ENCODE data around the gene TRIM43B. TPM values are rescaled to one million over a fixed set of nuclear protein-coding genes. Genes with fewer than 3 reads are reported as not detected.
"Not testable (repeated sequence)": the region's sequence is repeated elsewhere in the genome, so short reads cannot be mapped to it uniquely, and the experiment has no call there.

Gene TRIM43B
- under 1 TPM in 2 of 4 donors, not detected in 2; 0.44 to 0.57 TPM for polyA plus RNA-seq (ENCODE audit: insufficient read length in 4 of 4)

DNA sequence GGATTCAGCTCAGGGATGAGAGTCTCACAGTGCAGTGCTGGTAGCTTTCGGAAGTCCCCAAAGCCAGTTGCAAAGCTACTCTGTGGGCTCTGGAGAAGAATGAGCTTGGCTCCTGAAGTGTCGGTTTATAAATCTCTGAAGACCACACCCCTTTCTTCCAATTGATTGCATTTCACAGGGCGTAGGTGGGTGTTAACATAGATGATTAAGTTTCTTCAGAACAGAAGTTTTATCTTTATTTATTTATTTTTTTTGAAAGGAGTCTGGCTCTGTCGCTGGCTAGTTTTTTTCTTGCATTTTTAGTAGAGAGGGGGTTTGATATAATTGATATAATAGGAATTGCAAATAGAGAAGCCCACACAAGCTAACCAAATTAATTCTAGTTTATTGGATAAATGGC, at the start of gene TRIM43B:
Gene TRIM43B, minus strand, starts transcription at position 101 of the 400 bp plus-strand sequence. CDS start 2,040 bp downstream, outside the sequence.
- DNase-seq (ENCODE audit: low read depth in 4 of 4, low spot score in 3 of 4), result not testable (repeated sequence)

DNA sequence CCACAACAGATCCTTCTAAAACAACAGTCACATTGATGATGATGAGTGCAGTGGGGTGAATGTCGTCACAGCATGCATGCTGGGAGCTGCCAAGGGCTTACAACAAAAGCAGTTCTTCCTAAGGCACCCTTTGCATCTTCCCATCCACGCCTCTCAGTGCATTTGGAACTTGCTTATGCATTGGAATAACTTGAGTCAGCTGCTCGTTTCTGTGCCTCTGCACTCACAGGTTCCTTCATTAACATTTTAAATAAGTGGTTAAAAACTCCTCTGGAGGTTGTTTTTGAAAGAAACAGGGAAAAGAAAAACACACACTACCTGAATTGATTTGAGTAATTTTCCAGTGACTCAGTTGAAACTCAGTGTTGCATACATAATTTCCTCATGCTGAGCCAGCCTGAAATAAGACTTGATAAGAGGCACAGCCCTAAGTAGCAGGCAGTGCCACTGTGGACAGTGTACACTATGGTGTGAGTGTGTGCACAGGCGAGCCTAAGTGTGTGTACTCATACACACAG, 46.8 kb upstream of the TRIM43B start:
- DNase-seq (ENCODE audit: low read depth in 4 of 4, low spot score in 3 of 4), result no peak

DNA sequence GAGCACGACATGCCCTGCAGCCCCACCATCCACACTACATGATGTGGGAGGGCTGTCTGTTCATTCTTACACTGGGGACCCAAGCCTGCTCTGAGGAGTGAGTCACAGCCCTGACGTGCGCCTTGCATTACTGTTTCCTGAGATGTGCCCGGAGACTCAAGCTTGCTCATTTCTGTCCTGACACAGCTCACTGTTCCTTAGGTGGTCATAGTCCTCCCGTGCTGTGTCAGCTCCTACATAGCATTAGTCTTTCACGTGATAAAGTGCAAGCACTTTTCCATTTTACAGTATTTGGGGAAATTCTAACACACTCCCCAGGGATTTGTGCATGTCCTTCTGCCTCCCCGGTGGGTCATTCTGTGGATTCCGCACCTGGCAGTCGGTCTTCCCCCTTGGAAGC, 46.2 kb upstream of the TRIM43B start:
- DNase-seq (ENCODE audit: low read depth in 4 of 4, low spot score in 3 of 4), result no peak

DNA sequence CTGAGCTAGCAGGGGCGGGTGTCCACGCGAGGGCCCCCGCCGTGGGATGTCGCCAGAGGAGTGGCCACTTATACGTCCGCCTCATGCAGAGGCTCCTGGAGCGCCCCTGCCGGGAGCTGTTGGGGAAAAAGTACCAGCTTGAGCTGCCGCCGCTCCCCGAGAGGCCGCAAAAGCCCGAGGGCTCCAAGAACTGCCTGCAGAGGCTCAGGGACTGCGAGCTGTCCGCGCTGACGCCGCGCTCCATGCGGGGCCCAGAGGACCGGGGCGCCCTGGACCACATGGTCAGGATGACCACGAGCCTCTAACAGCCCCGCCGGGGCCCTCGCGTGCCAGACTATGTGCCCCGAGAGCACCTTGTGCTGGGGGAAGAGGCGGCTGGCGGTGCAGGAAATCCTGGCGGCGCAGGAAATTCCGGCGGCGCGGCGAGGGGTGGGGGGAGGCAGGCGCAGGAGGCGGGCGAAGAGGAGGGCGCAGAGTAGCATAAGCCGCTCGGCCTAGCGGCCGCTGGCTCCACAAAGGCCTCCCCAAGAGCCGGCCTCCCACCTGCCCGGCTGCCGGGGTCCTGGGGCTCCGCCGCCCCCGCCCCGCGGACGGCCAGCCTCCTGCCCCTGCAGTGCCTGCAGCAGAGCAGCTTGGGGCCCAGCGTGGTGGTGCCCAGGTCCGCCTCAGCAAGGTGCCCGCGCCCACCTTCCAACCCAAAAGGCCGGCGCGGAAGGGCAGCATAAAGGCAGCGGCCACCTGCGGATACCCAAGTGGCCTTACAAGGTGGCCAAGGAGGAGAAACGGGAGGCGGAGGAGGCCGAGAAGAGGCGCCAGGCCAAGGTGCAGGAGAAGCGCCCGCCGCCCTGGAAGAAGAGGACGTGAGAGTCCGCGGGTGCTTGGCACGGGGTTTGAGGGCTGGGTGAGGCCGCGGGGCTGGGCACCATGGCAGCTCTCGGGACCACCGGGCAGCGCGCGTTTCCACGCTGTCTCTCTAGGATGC, 42.1 kb upstream of the TRIM43B start:
- peak; percentile 53 to 70 (median 66) for DNase-seq (ENCODE audit: low read depth in 4 of 4, low spot score in 3 of 4)

DNA sequence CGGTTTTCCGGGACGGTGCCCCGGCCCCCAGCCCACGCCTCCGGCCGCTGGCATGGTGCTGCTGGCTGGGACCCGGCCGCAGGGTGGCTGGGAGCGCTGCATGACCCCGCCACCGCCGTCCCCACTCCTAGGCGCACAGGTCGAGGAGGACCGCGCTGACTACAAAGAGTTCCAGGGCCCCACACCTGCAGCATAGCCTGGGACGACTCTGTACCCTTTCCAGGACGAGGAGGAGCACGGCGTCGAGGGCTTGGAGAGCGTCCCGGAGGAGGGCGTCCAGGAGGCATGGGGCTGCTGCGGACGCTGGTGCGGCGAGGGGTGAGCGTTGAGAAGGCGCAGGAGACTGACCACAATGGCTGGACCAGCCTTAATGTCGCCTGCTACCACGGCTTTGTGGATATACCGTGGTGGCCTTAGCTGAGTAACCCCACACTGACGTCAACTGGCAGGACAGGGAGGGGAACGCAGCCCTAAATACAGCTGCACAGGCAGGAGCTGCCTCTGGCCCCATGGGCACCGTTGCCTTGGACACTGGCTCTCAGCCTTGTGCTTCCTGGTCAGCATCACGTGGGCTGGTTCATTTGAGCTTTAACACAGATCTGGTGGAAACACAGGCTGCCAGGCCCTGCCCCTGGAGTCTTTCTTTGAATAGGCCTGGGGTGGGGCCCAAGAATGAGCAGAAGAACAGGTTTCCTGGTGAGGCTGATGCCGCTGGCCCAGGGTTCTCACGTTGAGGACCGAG, 40.9 kb upstream of the TRIM43B start:
- peak in 1 of 4 donors; percentile 7 for DNase-seq (ENCODE audit: low read depth in 4 of 4, low spot score in 3 of 4)

DNA sequence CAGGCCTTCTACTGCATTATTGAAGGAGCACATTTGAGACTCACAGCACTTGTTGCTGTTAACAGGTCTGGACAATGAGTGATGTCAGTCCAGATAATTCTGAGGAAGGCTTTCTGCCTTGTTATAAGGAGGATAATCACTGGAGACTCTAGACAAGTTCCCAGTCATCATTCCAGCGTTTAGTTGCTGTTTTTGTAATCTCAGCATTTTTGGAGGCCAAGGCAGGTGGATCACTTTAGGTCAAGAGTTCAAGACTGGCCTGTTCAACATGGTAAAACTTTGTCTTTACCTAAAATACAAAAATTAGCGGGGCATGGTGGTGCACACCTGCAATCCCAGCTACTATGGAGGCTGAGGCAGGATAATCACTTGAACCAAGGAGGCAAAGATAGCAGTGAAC, 39.6 kb upstream of the TRIM43B start:
- no peak for DNase-seq (ENCODE audit: low read depth in 4 of 4, low spot score in 3 of 4)

DNA sequence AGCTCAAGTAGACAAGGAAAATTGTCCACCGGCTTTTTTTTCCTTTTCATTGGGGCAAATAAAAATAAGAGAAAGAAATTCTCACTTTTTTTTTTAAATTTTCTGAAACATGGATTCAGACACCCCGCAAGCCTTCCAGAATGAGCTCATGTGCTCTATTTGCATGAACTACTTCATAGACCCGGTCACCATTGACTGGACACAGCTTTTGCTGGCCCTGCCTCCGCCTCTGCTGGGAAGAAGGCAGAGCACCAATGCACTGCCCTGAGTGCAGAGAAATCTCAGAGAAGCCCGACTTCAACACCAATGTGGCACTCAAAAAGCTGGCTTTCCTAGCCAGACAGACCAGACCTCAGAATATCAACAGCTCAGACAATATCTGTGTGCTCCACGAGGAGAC, 30.2 kb upstream of the TRIM43B start:
- no peak for DNase-seq (ENCODE audit: low read depth in 4 of 4, low spot score in 3 of 4)

DNA sequence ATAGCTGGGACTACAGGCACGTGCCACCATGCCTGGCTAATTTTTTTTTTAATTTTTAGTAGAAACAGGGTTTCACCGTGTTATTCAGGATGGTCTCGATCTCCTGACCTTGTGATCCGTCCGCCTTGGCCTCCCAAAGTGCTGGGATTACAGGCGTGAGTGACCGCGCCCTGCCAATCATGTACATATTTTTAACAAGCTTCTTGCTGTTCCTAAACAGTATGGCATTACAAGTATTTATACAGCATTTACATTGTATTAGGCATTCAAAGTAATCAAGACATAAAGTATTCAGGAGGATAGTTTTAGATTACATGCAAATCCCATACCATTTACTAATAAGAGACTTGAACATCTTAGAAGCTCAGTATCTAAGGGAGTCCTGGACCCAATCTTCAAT, 29.7 kb upstream of the TRIM43B start:
- not testable (repeated sequence) for DNase-seq (ENCODE audit: low read depth in 4 of 4, low spot score in 3 of 4)

DNA sequence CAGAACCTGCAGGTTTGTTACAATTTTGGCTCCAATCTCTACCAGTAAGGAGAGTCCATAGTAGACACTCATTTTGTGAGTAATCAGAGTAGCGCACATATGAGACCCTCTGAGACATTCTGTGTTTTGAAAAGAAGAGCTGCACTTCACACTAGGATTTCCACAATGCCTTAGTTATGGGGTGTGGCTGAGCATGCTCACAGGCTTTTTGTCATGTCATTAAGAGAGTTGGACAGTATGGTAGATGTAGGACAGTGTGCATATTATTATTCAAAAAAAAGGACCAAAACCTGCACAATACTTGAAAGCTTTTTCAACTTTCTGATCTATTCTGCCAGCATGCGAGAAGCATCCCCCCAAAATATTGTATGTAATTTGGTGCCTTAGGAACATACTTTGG, 24.9 kb upstream of the TRIM43B start:
- DNase-seq (ENCODE audit: low read depth in 4 of 4, low spot score in 3 of 4), result no peak

DNA sequence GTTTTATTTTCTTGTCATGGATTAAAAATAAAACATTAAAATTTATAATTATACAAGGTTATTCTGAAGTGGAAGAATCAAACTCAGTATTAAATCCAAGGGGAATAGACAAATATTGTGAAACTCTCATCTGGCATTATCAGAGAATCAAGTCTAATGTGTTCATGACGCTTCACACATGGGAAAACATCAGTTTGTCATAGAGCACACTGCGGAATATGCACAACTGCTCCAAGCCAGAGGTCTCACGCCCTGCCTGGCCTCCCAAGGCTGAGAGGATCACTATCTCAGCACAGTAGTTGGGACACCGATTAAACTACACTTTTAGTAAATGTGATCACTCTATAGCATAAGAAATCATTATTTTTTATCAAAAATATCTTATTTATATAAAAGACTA, 20.7 kb upstream of the TRIM43B start:
- DNase-seq (ENCODE audit: low read depth in 4 of 4, low spot score in 3 of 4), result no peak

DNA sequence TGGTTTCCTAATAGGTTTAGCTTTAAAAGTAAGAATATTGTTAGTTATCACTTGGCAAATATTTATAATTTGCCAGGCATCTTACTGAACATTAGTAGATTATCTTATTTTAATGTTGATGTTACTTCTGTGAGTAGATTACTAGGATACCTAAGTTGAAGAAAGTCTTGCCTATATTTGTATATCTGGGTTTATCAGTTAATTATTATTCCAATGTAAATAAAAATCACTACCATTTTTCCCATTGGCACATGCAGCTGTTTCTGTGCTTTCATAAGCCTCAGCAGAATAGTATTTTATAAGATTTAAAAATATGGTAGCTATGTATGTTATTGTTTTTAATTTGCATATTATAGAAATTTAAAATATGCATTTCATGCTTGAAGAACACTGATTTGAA, 16.3 kb upstream of the TRIM43B start:
- DNase-seq (ENCODE audit: low read depth in 4 of 4, low spot score in 3 of 4), result no peak

DNA sequence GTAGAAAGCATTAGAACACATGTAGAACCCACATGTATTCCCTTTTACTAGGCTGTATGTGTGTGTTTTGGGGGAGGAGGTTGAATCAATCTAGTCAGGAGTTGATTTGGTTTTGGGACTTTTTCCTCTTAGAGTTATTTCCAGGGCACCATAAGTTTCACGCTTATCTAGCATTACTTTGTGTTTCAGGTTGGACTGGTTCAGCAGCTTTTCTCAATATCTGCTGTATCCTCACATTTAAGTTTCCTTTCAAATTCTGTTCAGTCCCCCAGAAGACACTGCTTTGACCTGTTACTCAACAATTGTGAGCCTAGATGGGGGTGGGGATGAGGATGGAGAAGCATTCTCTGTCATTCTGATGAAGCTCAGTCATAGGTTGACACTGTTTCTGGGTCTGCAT, 7.5 kb upstream of the TRIM43B start:
- not testable (repeated sequence) for DNase-seq (ENCODE audit: low read depth in 4 of 4, low spot score in 3 of 4)

DNA sequence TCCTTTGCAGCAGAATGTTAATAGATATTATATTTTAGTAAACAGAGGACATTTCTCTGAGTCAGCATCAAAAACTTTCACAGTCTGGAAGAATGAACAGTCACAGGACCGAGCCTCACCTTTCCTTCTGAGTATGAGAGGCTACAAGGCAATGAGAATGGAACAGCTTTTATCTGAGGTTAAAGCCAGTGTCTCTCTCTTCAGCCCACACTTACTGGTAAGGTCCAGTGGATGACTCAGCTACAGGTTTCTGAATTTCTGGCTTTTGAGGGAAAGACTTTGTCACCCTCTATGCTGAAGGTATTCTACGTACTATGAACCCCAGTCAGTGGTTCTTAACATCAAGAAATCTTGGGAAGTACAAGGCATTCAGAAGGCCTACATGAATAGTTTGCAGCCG, 9.5 kb downstream of the TRIM43B start:
- not testable (repeated sequence) for DNase-seq (ENCODE audit: low read depth in 4 of 4, low spot score in 3 of 4)

DNA sequence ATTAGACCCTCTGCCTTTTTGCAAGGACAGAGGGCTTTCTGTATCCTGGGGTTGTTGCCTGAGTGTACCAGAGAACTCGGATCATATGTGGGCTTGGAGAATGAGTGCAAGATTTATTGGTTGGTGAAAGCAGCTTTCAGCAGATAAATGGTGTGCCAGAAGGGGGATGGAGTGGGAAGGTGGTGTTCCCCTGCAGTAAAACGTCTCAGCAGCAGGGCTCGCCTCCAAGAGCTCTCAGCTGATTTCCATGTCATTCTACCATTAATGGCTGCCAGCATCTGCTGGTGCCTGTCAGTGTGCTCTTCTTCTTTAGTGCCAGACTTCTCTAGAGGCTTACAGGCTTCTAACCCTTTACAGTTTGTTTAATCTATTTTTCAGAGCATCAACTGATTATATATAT, 16.6 kb downstream of the TRIM43B start:
- DNase-seq (ENCODE audit: low read depth in 4 of 4, low spot score in 3 of 4), result not testable (repeated sequence)

DNA sequence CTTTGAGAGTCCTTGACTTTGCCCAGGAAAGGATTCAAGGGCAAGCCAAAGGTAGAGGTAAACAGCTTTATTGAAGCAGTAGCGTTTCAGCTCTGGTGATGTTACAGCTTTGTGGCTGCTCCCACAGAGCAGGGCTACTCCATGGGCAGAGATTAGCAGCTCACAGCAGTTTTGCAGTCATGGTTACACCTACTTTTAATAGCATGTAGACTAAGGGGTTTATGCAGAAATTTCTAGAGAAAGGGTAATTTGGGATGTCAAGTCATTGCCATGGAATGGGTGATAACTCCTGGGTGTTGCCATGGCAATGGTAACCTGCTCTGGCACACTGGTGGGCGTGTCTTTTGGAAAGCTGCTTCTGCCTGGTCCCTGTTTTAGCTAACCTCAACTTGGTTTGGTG, 18.0 kb downstream of the TRIM43B start:
- DNase-seq (ENCODE audit: low read depth in 4 of 4, low spot score in 3 of 4), result not testable (repeated sequence)

DNA sequence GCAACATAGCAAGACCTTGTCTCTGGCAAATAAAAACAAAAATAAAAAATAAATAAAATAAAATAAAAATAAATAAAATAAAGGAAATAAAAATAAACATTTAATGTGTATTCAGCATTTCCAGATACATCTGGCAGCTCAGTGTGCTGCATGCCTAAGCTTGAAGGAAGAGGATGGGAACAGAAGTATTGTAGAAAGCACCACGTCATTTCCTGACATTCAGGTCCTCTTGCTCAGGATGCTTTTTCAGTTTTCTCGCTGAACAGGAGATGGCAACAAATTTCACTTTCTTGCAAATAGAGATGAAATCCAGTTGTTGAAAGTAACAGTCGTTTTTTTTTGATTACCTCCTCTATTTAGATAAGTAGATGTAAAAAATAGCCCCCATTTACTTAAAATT, 21.3 kb downstream of the TRIM43B start:
- not testable (repeated sequence) for DNase-seq (ENCODE audit: low read depth in 4 of 4, low spot score in 3 of 4)

DNA sequence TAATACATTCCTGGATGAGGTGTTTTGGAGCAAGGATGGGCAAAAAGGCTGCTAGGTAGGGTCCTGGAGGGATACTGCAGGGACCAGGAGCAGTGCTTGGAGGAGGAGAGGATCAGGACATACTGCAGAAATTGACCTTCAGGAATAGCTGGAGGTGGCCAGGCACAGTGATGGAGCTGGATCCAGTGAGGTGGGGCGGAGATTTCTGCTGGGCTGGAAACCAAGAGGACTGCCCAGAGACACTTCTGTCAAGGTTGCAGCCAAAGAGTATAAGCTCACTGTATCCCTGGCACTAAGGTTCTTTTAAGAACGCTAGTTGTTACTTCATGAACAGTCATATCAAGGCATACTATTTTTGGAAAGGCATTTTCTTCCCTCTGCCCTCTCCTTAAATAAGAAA, 39.2 kb downstream of the TRIM43B start:
- not testable (repeated sequence) for DNase-seq (ENCODE audit: low read depth in 4 of 4, low spot score in 3 of 4)

DNA sequence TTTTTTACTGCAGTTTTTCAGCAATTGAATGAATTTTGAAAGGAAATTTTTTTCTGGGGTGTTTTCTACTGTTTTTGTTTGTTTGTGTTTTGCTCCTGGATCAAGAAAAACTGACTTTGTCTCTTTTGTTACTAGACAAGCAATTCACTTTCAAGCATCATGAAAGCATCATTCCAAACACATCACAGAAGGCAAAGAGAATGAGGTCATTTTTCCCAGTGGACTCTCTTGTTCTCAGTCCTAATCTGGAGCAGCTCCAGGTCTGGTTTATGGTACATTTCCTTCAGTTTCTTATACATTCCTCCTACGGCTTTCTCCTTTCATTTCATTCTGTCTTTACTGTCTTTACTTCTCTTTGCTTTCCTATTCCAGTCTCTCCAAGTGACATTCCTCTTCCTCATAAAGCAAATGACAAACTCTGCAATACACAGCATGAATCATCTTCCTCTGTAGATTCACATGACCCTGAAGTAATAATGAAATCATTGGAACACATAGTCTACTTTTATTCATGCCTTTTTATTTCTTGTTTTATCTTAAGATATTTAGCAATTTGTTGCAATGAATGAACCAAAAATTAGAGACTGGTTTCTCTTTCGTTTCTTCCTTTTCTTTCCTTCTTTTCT, 42.0 kb downstream of the TRIM43B start:
- DNase-seq (ENCODE audit: low read depth in 4 of 4, low spot score in 3 of 4), result not testable (repeated sequence)

DNA sequence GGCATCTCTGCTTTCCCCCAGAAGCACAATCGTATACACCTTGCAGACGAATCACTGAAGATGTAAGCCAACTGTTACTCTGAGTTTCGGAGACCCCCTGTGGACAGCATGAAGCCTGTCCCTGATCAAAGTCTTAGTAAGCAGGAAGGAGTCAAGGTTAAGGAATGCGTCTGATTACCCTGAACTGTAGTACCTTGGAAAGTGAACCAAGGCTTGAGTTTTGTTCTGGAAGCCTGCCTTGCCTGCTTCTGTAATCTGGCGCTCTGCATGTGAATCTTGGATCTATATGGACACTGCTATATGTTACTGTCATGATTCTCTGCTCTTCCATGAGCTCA, 48.7 kb downstream of the TRIM43B start:
- DNase-seq (ENCODE audit: low read depth in 4 of 4, low spot score in 3 of 4), result not testable (repeated sequence)

DNA sequence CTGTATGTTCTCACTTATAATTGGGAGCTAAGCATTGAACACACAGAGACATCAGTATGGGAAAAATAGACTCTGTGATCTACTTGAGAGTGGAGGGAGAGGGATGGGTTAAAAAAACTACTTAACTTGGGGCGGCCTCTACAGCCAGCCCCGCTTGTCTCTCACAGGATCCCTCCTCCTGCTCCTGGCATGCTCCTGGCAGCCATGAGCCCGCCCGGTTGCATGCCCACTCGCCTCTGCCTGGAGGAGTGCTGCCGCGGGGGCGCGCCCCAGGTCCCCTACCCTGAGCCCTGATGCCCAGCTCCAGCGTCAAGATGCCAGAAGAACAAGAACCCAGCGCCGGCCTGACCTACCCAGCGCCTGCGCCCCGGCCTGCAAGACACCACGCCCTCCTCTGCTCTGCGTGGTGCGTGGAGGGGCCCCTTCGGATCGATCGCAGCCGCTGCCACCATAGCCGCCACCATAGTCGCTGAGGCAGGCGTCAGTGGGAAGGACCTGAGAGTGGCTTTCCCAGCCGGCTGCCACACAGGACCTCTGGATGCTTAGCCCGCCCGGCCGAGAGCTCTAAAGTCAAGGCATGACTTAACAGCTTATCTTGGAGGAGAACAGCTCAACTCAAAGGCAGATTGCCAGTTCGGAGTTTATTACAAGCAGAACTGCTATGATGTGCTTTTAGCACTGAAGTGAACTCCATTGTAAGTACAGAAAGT, 49.2 kb downstream of the TRIM43B start:
- not testable (repeated sequence) for DNase-seq (ENCODE audit: low read depth in 4 of 4, low spot score in 3 of 4)
